SU-DHL-6 (cell line): Measurements from ENCODE around the gene DGKG.

Source experiments
- CTCF ChIP-seq: fragments of 200-600 bp; sonication (generic); IDR thresholded peaks from one replicate; pipeline ENCODE4 v1.5.1; 2017; ENCODE audit warnings: antibody characterized with exemption, mild to moderate bottlenecking, low read length, moderate library complexity; ENCODE audit not compliant: insufficient read depth, poor library complexity, severe bottlenecking
- EZH2phosphoT487 ChIP-seq: fragments of 200-600 bp; sonication (generic), shearing (Covaris generic); conservative IDR thresholded peaks from 2 replicates; pipeline ENCODE4 v1.6.1; 2018; ENCODE audit warnings: mild to moderate bottlenecking, antibody characterized with exemption, low read length, moderate library complexity, mixed read lengths

GRCh38 chr3:186280737-186281136 is 81.3 kb downstream of the DGKG start:
- TF ChIP-seq CTCF (no peak), EZH2phosphoT487 (no peak)
